PC-3 (cell line): ENCODE data around the gene HMGB4. TPM values are rescaled to one million over a fixed set of nuclear protein-coding genes. Genes with fewer than 3 reads are reported as not detected.

ENCODE experiments used
- ATAC-seq: fragments of 200-7000 bp; cut with Tn5 transposase; 2 replicates; pipeline ENCODE4 v1.9.1; 2020; ENCODE audit warnings: mild to moderate bottlenecking, moderate library complexity
- BruUV-seq: library from RNA; stranded (reverse); fragments of 400-500 nt; replicated peaks from 2 replicates; lab custom pipeline; 2021; lab: Mats Ljungman, UMichigan
- CTCF ChIA-PET: fragments of 300-600 bp; sonication (Branson Sonifier 250); formaldehyde crosslinking; loops from one replicate; lab custom pipeline; 2022; ENCODE audit warnings: antibody characterized with exemption; lab: Charles Lee
- POLR2A ChIA-PET: fragments of 300-600 bp; sonication (Branson Sonifier 250); formaldehyde crosslinking; loops from one replicate; lab custom pipeline; 2022; ENCODE audit warnings: antibody characterized with exemption; ENCODE audit not compliant: unreplicated experiment; lab: Charles Lee
- DNase-seq: peaks from one replicate; pipeline ENCODE4 v3.0.0-alpha.2; 2015
- H2AFZ ChIP-seq: fragments of 300-600 bp; sonication (generic); 2 replicates; pipeline ENCODE4 v1.6.0; 2016; ENCODE audit warnings: antibody characterized with exemption, low read length
- H3F3A ChIP-seq: fragments of 300-600 bp; sonication (generic); one replicate; pipeline ENCODE4 v1.6.0; 2017; ENCODE audit warnings: antibody characterized with exemption, low read length, control low read depth, mild to moderate bottlenecking; ENCODE audit not compliant: unreplicated experiment
- H3K27ac ChIP-seq: fragments of 300-600 bp; sonication (generic); 2 replicates; pipeline ENCODE4 v1.5.1; 2016; ENCODE audit warnings: mild to moderate bottlenecking, low read length
- H3K27me3 ChIP-seq: fragments of 300-600 bp; sonication (generic); 2 replicates; pipeline ENCODE4 v1.6.1; 2016; ENCODE audit warnings: low read length, mixed read lengths
- H3K36me3 ChIP-seq: fragments of 300-600 bp; sonication (generic); 2 replicates; pipeline ENCODE4 v1.6.1; 2016; ENCODE audit warnings: low read depth, mixed run types, low read length, mixed read lengths
- H3K4me1 ChIP-seq: fragments of 300-600 bp; sonication (generic); 2 replicates; pipeline ENCODE4 v1.5.1; 2016; ENCODE audit warnings: low read length; ENCODE audit not compliant: insufficient read depth
- H3K4me2 ChIP-seq: fragments of 300-600 bp; sonication (generic); 2 replicates; pipeline ENCODE4 v1.6.0; 2016; ENCODE audit warnings: low read length
- H3K4me3 ChIP-seq: fragments of 300-600 bp; sonication (generic); 2 replicates; pipeline ENCODE4 v1.5.1; 2016; ENCODE audit warnings: mild to moderate bottlenecking, low read length, mixed read lengths
- H3K79me2 ChIP-seq: fragments of 300-600 bp; sonication (generic); 2 replicates; pipeline ENCODE4 v1.6.1; 2017; ENCODE audit warnings: low read length, mixed read lengths
- H3K9ac ChIP-seq: fragments of 300-600 bp; sonication (generic); 2 replicates; pipeline ENCODE4 v1.6.0; 2016; ENCODE audit warnings: mild to moderate bottlenecking, low read length
- H3K9me2 ChIP-seq: fragments of 300-600 bp; sonication (generic); replicated peaks from 2 replicates; pipeline ENCODE4 v1.6.1; 2016; ENCODE audit warnings: mixed run types, low read length, mixed read lengths
- H3K9me3 ChIP-seq: fragments of 300-600 bp; sonication (generic); 2 replicates; pipeline ENCODE4 v1.6.1; 2016; ENCODE audit warnings: low read length, mixed read lengths
- H4K20me1 ChIP-seq: fragments of 300-600 bp; sonication (generic); 2 replicates; pipeline ENCODE4 v1.6.1; 2016; ENCODE audit warnings: low read length, mixed read lengths
- EZH2 ChIP-seq: fragments of 300-600 bp; sonication (generic); IDR thresholded peaks from one replicate; pipeline ENCODE4 v1.6.1; 2017; ENCODE audit warnings: antibody characterized with exemption, mild to moderate bottlenecking, low read length; ENCODE audit not compliant: unreplicated experiment
- EZH2phosphoT487 ChIP-seq: fragments of 300-600 bp; sonication (generic); IDR thresholded peaks from 2 replicates; pipeline ENCODE4 v1.6.1; 2018; ENCODE audit warnings: mild to moderate bottlenecking, antibody characterized with exemption, low read length, borderline replicate concordance
- intact Hi-C: fragments of 100-400 bp; cut with micrococcal nuclease; formaldehyde crosslinking; loops from 2 replicates; pipeline ENCODE4 v1.9.0; 2023
- total RNA-seq: library from RNA; depleted of rRNA; stranded (reverse); fragments of >200 nt; gene quantifications from 2 replicates; pipeline ENCODE4 v1.2.3, GENCODE V29; 2014
- TF ChIP-seq, protein P1 (sequence below): fragments of 300-600 bp; sonication (generic); conservative IDR thresholded peaks from 2 replicates; pipeline ENCODE4 v1.5.1; 2017; ENCODE audit warnings: antibody characterized with exemption, low read depth, mild to moderate bottlenecking, low read length

HMGB4 gene
- total RNA-seq, 1 experiment from 2014 or later: not detected

DNA sequence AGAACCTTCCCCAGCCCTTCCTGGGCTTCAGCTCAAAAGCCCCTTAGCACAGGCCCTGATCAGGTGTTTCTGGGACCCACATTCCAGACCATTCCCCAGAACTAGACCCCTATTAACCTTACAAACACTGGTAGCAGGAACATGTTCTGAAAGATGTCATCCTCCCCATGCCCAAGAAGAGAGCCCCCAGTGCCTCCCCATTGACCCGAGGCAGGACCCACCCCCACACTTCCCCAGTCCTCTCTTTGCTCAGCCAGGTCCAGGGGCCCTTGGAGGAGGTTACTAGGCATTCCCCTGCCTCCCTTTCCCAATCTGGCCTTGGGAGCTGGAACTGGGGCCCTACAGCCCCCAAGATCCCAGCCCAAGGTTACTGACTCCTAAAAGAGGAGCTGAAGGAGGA lies 38.9 kb upstream of the HMGB4 start:
- BruUV-seq: no TSS peak
- Histone ChIP-seq H2AFZ (no peak overlapping the region), H3K79me2 (no peaks in the 10 kb centered on the region), H3K36me3 (no peaks in the 10 kb centered on the region), H4K20me1 (no peaks in the 10 kb centered on the region), H3K9me2 (no peaks in the 10 kb centered on the region), H3K4me3 (no peak overlapping the region), H3K4me1 (no peaks in the 10 kb centered on the region), H3K9me3 (no peaks in the 10 kb centered on the region), H3K27ac (no peak overlapping the region), H3K4me2 (no peak overlapping the region), H3K27me3 (no peaks in the 10 kb centered on the region; the same call in 1 of the 2 replicates), H3F3A (no peaks in the 10 kb centered on the region), H3K9ac (no peak overlapping the region)
- DNase-seq (no peak), ATAC-seq (no peak)
- no peak for TF ChIP-seq EZH2
- ChIA-PET POLR2A (no interaction called here), CTCF (no interaction called here)
- intact Hi-C loops: loop anchor here (10.0 kb wide), 1 partner anchor 750 kb away; no protein-coding TSS in a partner anchor

DNA sequence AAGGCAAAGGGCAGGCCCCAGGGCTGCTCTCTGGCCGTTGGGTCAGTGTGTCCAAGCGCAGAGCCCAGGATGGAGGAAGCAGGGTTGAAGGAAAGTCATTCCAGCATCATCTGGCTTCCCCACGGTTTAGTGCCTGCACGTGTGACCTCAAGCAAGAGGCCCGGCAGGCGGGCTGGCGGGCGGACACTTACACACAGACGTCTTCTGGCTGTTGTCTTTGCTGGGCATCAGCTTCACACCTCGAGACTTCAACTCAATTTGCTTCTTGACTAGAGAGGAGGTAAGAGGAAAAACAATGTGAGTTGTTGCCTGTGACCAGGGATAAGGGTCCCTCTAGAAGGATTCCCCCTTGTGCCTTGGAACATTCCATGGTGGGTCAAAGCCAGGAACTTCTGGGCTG lies 38.4 kb upstream of the HMGB4 start:
- Histone ChIP-seq H3K4me3 (no peak overlapping the region), H3K36me3 (no peaks in the 10 kb centered on the region), H3K4me1 (no peaks in the 10 kb centered on the region), H3K9me3 (no peaks in the 10 kb centered on the region), H3F3A (no peaks in the 10 kb centered on the region), H3K27me3 (no peaks in the 10 kb centered on the region; the same call in 1 of the 2 replicates), H3K9me2 (no peaks in the 10 kb centered on the region), H3K27ac (no peak overlapping the region), H4K20me1 (no peaks in the 10 kb centered on the region), H2AFZ (no peak overlapping the region), H3K9ac (no peak overlapping the region), H3K79me2 (no peaks in the 10 kb centered on the region), H3K4me2 (no peak overlapping the region)
- intact Hi-C loops: loop anchor here (10.0 kb wide), 1 partner anchor 749 kb away; no protein-coding TSS in a partner anchor
- DNase-seq (no peak), ATAC-seq (no peak)
- CTCF ChIA-PET: no interaction called here
- no peak for TF ChIP-seq EZH2
- TF ChIP-seq, protein P1, sequence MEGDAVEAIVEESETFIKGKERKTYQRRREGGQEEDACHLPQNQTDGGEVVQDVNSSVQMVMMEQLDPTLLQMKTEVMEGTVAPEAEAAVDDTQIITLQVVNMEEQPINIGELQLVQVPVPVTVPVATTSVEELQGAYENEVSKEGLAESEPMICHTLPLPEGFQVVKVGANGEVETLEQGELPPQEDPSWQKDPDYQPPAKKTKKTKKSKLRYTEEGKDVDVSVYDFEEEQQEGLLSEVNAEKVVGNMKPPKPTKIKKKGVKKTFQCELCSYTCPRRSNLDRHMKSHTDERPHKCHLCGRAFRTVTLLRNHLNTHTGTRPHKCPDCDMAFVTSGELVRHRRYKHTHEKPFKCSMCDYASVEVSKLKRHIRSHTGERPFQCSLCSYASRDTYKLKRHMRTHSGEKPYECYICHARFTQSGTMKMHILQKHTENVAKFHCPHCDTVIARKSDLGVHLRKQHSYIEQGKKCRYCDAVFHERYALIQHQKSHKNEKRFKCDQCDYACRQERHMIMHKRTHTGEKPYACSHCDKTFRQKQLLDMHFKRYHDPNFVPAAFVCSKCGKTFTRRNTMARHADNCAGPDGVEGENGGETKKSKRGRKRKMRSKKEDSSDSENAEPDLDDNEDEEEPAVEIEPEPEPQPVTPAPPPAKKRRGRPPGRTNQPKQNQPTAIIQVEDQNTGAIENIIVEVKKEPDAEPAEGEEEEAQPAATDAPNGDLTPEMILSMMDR: no peak
- TF ChIP-seq EZH2phosphoT487: no peak
- POLR2A ChIA-PET: no interaction called here
- BruUV-seq: no TSS peak

DNA sequence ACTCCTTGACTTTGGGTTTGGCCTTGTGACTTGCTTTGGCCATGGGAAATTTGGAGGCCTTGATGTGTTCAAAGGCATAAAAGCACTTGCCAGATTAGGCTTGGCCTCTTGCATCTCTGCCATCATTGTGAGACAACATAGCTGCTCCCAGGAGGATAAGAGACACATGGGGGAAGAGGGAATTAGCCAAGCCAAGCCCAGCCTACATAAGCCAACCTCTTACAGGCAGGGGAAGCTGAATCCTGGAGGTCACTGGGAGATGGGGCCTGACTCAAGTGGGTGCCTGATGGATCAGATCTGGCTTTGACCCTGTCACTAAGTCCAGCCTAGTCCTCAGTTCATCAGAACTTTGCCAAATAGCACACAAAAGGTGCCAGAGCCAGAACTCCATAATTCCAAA lies 37.6 kb upstream of the HMGB4 start:
- H3K4me3 ChIP-seq: no peak overlapping the region
- CTCF ChIA-PET: no interaction called here
- POLR2A ChIA-PET: no interaction called here
- H4K20me1 ChIP-seq: no peaks in the 10 kb centered on the region
- H3K9me2 ChIP-seq: no peaks in the 10 kb centered on the region
- H3K9ac ChIP-seq: no peak overlapping the region
- H3K4me2 ChIP-seq: no peak overlapping the region
- TF ChIP-seq, protein P1: no peak
- TF ChIP-seq EZH2: no peak
- TF ChIP-seq EZH2phosphoT487: no peak
- no peak overlapping the region for H2AFZ ChIP-seq
- intact Hi-C loops: loop anchor here (10.0 kb wide), 1 partner anchor 748 kb away; no protein-coding TSS in a partner anchor
- no peaks in the 10 kb centered on the region for H3F3A ChIP-seq
- H3K27ac ChIP-seq: no peak overlapping the region
- ATAC-seq (no peak), DNase-seq (no peak)
- no TSS peak for BruUV-seq
- no peaks in the 10 kb centered on the region; the same call in 1 of the 2 replicates for H3K27me3 ChIP-seq
- H3K9me3 ChIP-seq: no peaks in the 10 kb centered on the region
- H3K4me1 ChIP-seq: no peaks in the 10 kb centered on the region
- no peaks in the 10 kb centered on the region for H3K36me3 ChIP-seq
- no peaks in the 10 kb centered on the region for H3K79me2 ChIP-seq
